ENCODE results near the gene TAF1C.

The TAF1C gene

DNA sequence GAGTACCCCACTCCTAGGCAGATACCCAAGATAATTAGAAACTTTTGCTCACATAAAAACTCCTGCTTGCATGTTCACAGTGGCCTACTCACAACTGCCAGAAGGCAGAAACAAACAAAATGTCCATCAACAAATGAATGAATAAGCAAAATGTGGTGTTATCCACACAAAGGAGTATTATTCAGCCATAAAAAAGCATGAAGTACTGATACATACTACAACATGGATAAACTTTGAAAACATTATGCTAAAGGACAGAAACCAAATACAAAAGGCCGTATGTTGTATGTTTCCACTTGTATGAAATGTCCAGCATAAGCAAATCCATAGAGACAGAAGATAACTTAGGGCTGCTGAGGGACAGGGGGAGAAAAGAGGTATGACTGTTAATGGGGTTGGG is 43.8 kb downstream of the TAF1C start:
- no peak for DNase-seq
- Histone ChIP-seq H2BK120ac (ENCODE audit: insufficient read depth, low read length, poor library complexity) (no peak overlapping the region), H4K91ac (ENCODE audit: low read depth, low read length) (no peak overlapping the region), H4K8ac (ENCODE audit: low read depth, low read length) (no peak overlapping the region), H2BK12ac (ENCODE audit: low read length) (no peak overlapping the region), H3K79me2 (ENCODE audit: control insufficient read depth, insufficient read depth, low read length, poor library complexity) (peaks cover 2% of the 10 kb centered on the region), H2BK5ac (ENCODE audit: low read depth, low read length, poor library complexity) (no peak overlapping the region), H3K23ac (ENCODE audit: low read length) (no peak overlapping the region), H4K12ac (ENCODE audit: low read depth, low read length) (no peak overlapping the region), H3K14ac (ENCODE audit: low read length) (no peak overlapping the region), H3K27me3 (ENCODE audit: insufficient read depth, low read length) (no peaks in the 10 kb centered on the region), H3K27ac (ENCODE audit: low read depth, low read length) (no peak overlapping the region), H3K36me3 (ENCODE audit: control insufficient read depth in 1 of 2, insufficient read depth in 2 of 2, low read length in 2 of 2) (no peaks in the 10 kb centered on the region), H2AFZ (ENCODE audit: insufficient read depth, low read length, poor library complexity) (no peak overlapping the region), H3K4me3 (ENCODE audit: low read depth, low read length) (no peak overlapping the region), H3K9ac (ENCODE audit: low read length) (no peak overlapping the region), H3K79me1 (ENCODE audit: low read length) (peaks cover 3% of the 10 kb centered on the region), H3K4me1 (ENCODE audit: control insufficient read depth in 1 of 2, insufficient read depth in 2 of 2, low read length in 2 of 2) (peaks cover 5 to 8% of the 10 kb centered on the region in 2 experiments), H3K4me2 (ENCODE audit: low read length) (no peak overlapping the region), H3K9me3 (ENCODE audit: insufficient read depth, low read depth, low read length) (no peaks in the 10 kb centered on the region), H2AK5ac (ENCODE audit: low read length) (no peak overlapping the region), H3K18ac (ENCODE audit: low read length) (no peak overlapping the region), H3K4ac (ENCODE audit: low read depth, low read length) (no peak overlapping the region)
- no CpG with 5 or more reads among the region's 1 CpG for WGBS (ENCODE audit: extremely low coverage, insufficient coverage, insufficient read length)

DNA sequence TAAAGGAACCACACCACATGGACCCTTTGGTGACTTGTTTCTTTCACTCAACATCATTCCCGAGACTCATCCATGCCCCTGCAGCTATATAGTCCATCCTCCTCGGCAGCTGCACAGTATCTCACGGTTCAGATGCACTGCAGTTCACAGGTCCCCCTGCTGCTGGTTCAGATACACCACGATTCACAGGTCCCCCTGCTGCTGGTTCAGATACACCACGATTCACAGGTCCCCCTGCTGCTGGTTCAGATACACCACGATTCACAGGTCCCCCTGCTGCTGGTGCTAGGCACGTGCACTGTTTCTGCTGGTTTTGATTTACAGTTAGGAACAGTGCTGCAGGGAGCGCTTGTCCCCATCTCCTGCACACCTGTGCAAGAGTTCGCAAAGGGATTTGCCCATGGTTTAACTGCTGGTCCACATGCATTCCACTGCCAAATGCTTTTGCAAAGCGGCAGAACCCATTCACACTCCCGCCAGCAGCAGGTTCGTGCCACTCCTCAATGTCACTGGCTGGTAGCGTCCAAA is 45.6 kb downstream of the TAF1C start:
- H3K9ac ChIP-seq (ENCODE audit: low read length) = no peak overlapping the region
- no peaks in the 10 kb centered on the region for H3K9me3 ChIP-seq (ENCODE audit: insufficient read depth, low read depth, low read length)
- peak in 1 of 2 donors; percentile 26 for DNase-seq
- H3K18ac ChIP-seq (ENCODE audit: low read length) = no peak overlapping the region
- H3K79me2 ChIP-seq (ENCODE audit: control insufficient read depth, insufficient read depth, low read length, poor library complexity) = peaks cover 2% of the 10 kb centered on the region
- no peak overlapping the region for H3K4ac ChIP-seq (ENCODE audit: low read depth, low read length)
- no peak overlapping the region for H4K91ac ChIP-seq (ENCODE audit: low read depth, low read length)
- no peak overlapping the region for H3K14ac ChIP-seq (ENCODE audit: low read length)
- H4K12ac ChIP-seq (ENCODE audit: low read depth, low read length) = no peak overlapping the region
- peaks cover 3% of the 10 kb centered on the region for H3K79me1 ChIP-seq (ENCODE audit: low read length)
- no peak overlapping the region for H2AK5ac ChIP-seq (ENCODE audit: low read length)
- H2BK12ac ChIP-seq (ENCODE audit: low read length) = no peak overlapping the region
- no peak overlapping the region for H2BK120ac ChIP-seq (ENCODE audit: insufficient read depth, low read length, poor library complexity)
- H3K4me3 ChIP-seq (ENCODE audit: low read depth, low read length) = no peak overlapping the region
- no CpG with 5 or more reads among the region's 13 CpGs for WGBS (ENCODE audit: extremely low coverage, insufficient coverage, insufficient read length)
- no peak overlapping the region for H2BK5ac ChIP-seq (ENCODE audit: low read depth, low read length, poor library complexity)
- H2AFZ ChIP-seq (ENCODE audit: insufficient read depth, low read length, poor library complexity) = no peak overlapping the region
- no peak overlapping the region for H3K23ac ChIP-seq (ENCODE audit: low read length)
- H3K27me3 ChIP-seq (ENCODE audit: insufficient read depth, low read length) = no peaks in the 10 kb centered on the region
- H3K4me2 ChIP-seq (ENCODE audit: low read length) = no peak overlapping the region
- no peaks in the 10 kb centered on the region for H3K36me3 ChIP-seq (ENCODE audit: control insufficient read depth in 1 of 2, insufficient read depth in 2 of 2, low read length in 2 of 2)
- H3K27ac ChIP-seq (ENCODE audit: low read depth, low read length) = no peak overlapping the region
- peaks cover 5 to 8% of the 10 kb centered on the region in 2 experiments for H3K4me1 ChIP-seq (ENCODE audit: control insufficient read depth in 1 of 2, insufficient read depth in 2 of 2, low read length in 2 of 2)
- H4K8ac ChIP-seq (ENCODE audit: low read depth, low read length) = no peak overlapping the region

DNA sequence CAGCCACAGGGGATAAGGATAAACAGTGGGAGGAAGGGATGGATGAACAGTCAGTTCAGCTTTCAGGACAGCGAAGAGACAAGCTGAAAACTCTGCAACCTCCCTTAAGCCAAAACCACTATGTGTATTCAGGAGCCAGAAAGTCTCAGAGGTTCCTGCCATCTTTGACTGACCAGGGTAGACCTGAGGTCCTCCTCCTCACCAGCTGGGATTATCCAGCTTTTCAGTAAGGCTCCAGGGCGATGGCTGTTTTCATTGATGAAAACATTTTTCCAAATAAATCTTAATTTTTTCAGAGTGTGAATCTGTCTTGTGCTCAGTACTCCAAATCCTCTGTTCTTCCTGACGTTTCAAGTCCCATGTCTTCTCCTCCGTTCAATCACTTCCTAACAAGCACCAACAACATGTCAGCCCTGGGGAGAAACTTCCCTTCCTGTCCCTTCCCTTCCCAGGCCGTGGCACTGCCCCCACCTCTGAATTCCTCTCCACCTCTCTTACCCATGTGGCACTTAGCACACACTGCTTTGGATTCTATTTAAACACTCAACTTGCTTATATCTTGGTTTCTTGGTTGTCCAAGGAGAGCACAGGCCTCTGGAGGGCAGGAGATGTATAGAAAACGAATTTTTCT is 47.1 kb downstream of the TAF1C start:
- H4K91ac ChIP-seq (ENCODE audit: low read depth, low read length) = no peak overlapping the region
- no peaks in the 10 kb centered on the region for H3K36me3 ChIP-seq (ENCODE audit: control insufficient read depth in 1 of 2, insufficient read depth in 2 of 2, low read length in 2 of 2)
- H3K27me3 ChIP-seq (ENCODE audit: insufficient read depth, low read length) = no peaks in the 10 kb centered on the region
- H2BK120ac ChIP-seq (ENCODE audit: insufficient read depth, low read length, poor library complexity) = no peak overlapping the region
- H3K9me3 ChIP-seq (ENCODE audit: insufficient read depth, low read depth, low read length) = no peaks in the 10 kb centered on the region
- H4K12ac ChIP-seq (ENCODE audit: low read depth, low read length) = no peak overlapping the region
- no peak overlapping the region for H3K23ac ChIP-seq (ENCODE audit: low read length)
- no peak overlapping the region for H2AK5ac ChIP-seq (ENCODE audit: low read length)
- no peak for DNase-seq
- H2BK12ac ChIP-seq (ENCODE audit: low read length) = no peak overlapping the region
- no peak overlapping the region for H3K18ac ChIP-seq (ENCODE audit: low read length)
- H3K14ac ChIP-seq (ENCODE audit: low read length) = no peak overlapping the region
- no peak overlapping the region for H4K8ac ChIP-seq (ENCODE audit: low read depth, low read length)
- no peak overlapping the region for H3K4me2 ChIP-seq (ENCODE audit: low read length)
- no peak overlapping the region for H2AFZ ChIP-seq (ENCODE audit: insufficient read depth, low read length, poor library complexity)
- H3K9ac ChIP-seq (ENCODE audit: low read length) = no peak overlapping the region
- H3K4me3 ChIP-seq (ENCODE audit: low read depth, low read length) = no peak overlapping the region
- H3K79me1 ChIP-seq (ENCODE audit: low read length) = peaks cover under 1% of the 10 kb centered on the region
- H3K27ac ChIP-seq (ENCODE audit: low read depth, low read length) = no peak overlapping the region
- H3K79me2 ChIP-seq (ENCODE audit: control insufficient read depth, insufficient read depth, low read length, poor library complexity) = peaks cover under 1% of the 10 kb centered on the region
- no peak overlapping the region for H2BK5ac ChIP-seq (ENCODE audit: low read depth, low read length, poor library complexity)
- H3K4ac ChIP-seq (ENCODE audit: low read depth, low read length) = no peak overlapping the region
- peaks cover 5 to 6% of the 10 kb centered on the region in 2 experiments for H3K4me1 ChIP-seq (ENCODE audit: control insufficient read depth in 1 of 2, insufficient read depth in 2 of 2, low read length in 2 of 2)
- WGBS (ENCODE audit: extremely low coverage, insufficient coverage, insufficient read length) = no CpG with 5 or more reads among the region's 6 CpGs

DNA sequence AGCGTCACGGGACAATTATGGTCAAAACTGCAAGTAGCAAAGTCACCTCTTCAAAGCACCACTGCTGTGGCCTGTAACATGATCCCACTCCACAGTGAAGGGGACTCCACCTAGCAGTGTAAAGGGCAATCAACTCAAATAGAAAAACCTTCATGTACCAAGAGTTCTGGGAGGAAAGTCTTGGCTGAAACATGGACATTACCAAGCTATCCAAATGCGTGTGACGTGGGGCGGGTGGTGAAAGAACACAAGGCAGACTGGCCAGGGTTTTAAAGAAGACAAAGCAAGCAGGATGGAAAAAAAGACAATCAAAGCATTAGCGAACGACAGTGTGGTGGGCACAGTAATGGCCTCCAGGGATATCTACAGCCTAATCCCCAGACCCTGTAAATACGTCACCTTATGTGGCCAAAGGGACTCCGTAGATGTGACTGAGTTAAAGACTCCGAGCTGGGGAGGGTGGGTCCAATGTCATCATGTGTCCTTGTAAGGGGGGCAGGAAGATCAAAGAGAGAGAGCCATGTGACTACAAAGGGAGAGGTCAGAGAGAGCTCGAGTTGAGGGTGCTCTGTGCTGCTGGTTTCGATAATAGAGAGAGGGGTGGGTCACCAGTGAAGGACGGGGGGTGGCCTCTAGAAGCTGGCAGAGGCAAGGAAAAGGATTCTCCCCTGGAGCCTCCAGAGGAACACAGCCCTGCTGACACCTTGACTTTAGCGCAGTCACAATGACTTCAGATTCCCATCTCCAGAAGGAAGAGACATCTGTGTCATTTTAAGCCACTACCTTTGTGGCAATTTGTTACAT is 47.8 kb downstream of the TAF1C start:
- H3K23ac ChIP-seq (ENCODE audit: low read length) = no peak overlapping the region
- H3K4me3 ChIP-seq (ENCODE audit: low read depth, low read length) = no peak overlapping the region
- no peak overlapping the region for H2AFZ ChIP-seq (ENCODE audit: insufficient read depth, low read length, poor library complexity)
- H3K9me3 ChIP-seq (ENCODE audit: insufficient read depth, low read depth, low read length) = no peaks in the 10 kb centered on the region
- H2BK5ac ChIP-seq (ENCODE audit: low read depth, low read length, poor library complexity) = no peak overlapping the region
- no peaks in the 10 kb centered on the region for H3K27me3 ChIP-seq (ENCODE audit: insufficient read depth, low read length)
- no peaks in the 10 kb centered on the region for H3K36me3 ChIP-seq (ENCODE audit: control insufficient read depth in 1 of 2, insufficient read depth in 2 of 2, low read length in 2 of 2)
- no peak overlapping the region for H4K91ac ChIP-seq (ENCODE audit: low read depth, low read length)
- H3K18ac ChIP-seq (ENCODE audit: low read length) = no peak overlapping the region
- H3K79me1 ChIP-seq (ENCODE audit: low read length) = no peaks in the 10 kb centered on the region
- peaks cover 5 to 6% of the 10 kb centered on the region in 2 experiments for H3K4me1 ChIP-seq (ENCODE audit: control insufficient read depth in 1 of 2, insufficient read depth in 2 of 2, low read length in 2 of 2)
- no peak overlapping the region for H3K27ac ChIP-seq (ENCODE audit: low read depth, low read length)
- H4K12ac ChIP-seq (ENCODE audit: low read depth, low read length) = no peak overlapping the region
- no peak overlapping the region for H2AK5ac ChIP-seq (ENCODE audit: low read length)
- no peak overlapping the region for H2BK120ac ChIP-seq (ENCODE audit: insufficient read depth, low read length, poor library complexity)
- no peak overlapping the region for H2BK12ac ChIP-seq (ENCODE audit: low read length)
- no peak overlapping the region for H3K4me2 ChIP-seq (ENCODE audit: low read length)
- H3K14ac ChIP-seq (ENCODE audit: low read length) = no peak overlapping the region
- no peak for DNase-seq
- no peak overlapping the region for H4K8ac ChIP-seq (ENCODE audit: low read depth, low read length)
- no peak overlapping the region for H3K9ac ChIP-seq (ENCODE audit: low read length)
- no peaks in the 10 kb centered on the region for H3K79me2 ChIP-seq (ENCODE audit: control insufficient read depth, insufficient read depth, low read length, poor library complexity)
- H3K4ac ChIP-seq (ENCODE audit: low read depth, low read length) = no peak overlapping the region
- WGBS (ENCODE audit: extremely low coverage, insufficient coverage, insufficient read length) = no CpG with 5 or more reads among the region's 14 CpGs

Measured in trophoblast cell (in vitro differentiated cells and primary cell).